HL-60 (cell line): ENCODE measurements around the gene WDFY2.

Experiments
- CTCF ChIP-seq: IDR thresholded peaks from one replicate; pipeline ENCODE4 v1.5.1; 2011; ENCODE audit warnings: low read length, control low read depth, inconsistent platforms; ENCODE audit not compliant: insufficient read depth
- POLR2AphosphoS5 ChIP-seq: IDR thresholded peaks from 2 replicates; pipeline ENCODE4 v1.6.1; 2012; ENCODE audit warnings: low read depth
- REST ChIP-seq: IDR thresholded peaks from 2 replicates; pipeline ENCODE4 v1.6.1; 2012; ENCODE audit warnings: low read depth; ENCODE audit not compliant: insufficient replicate concordance

- TF ChIP-seq CTCF, result no peak
- TF ChIP-seq REST, result no peak
- TF ChIP-seq POLR2AphosphoS5, result no peak
Measured at GRCh38 chr13:51666374-51666773, 82.1 kb downstream of the WDFY2 start.
